Osteoblast (primary cell): ENCODE measurements around the gene STX1A. TPM values are rescaled to one million over a fixed set of nuclear protein-coding genes. Genes with fewer than 3 reads are reported as not detected.

Experiments used
- DNase-seq: peaks from one replicate; pipeline ENCODE4 v3.0.0; 2011; ENCODE audit warnings: low spot score, mixed read lengths; ENCODE audit not compliant: insufficient read length; ENCODE audit errors: missing footprints
- H2AFZ ChIP-seq: 2 replicates; pipeline ENCODE4 v1.6.0; 2011; ENCODE audit warnings: mild to moderate bottlenecking, low read length
- H3K27ac ChIP-seq: 2 replicates; pipeline ENCODE4 v1.5.1; 2011; ENCODE audit warnings: mild to moderate bottlenecking, low read depth, low read length, moderate library complexity
- H3K27me3 ChIP-seq: 2 replicates; pipeline ENCODE4 v1.6.0; 2012; ENCODE audit warnings: mild to moderate bottlenecking, control low read depth, inconsistent platforms, low read length, moderate library complexity; ENCODE audit not compliant: insufficient read depth
- H3K36me3 ChIP-seq: 2 replicates; pipeline ENCODE4 v1.5.1; 2011; ENCODE audit warnings: mild to moderate bottlenecking, low read length, control low read depth, moderate library complexity; ENCODE audit not compliant: insufficient read depth
- H3K4me1 ChIP-seq: 2 replicates; pipeline ENCODE4 v1.5.1; 2011; ENCODE audit warnings: mild to moderate bottlenecking, low read length, control low read depth, moderate library complexity; ENCODE audit not compliant: insufficient read depth
- H3K4me2 ChIP-seq: 2 replicates; pipeline ENCODE4 v1.6.0; 2011; ENCODE audit warnings: mild to moderate bottlenecking, low read length; ENCODE audit not compliant: insufficient read depth
- H3K4me3 ChIP-seq: fragments of 200-600 bp; sonication (generic); 3 replicates; pipeline ENCODE4 v1.5.1; 2012; ENCODE audit warnings: mild to moderate bottlenecking, low read length, inconsistent platforms; ENCODE audit not compliant: insufficient read depth
- H3K79me2 ChIP-seq: 2 replicates; pipeline ENCODE4 v1.6.0; 2012; ENCODE audit warnings: mild to moderate bottlenecking, low read length, control low read depth, inconsistent platforms; ENCODE audit not compliant: insufficient read depth
- H3K9me3 ChIP-seq: 2 replicates; pipeline ENCODE4 v1.5.1; 2011; ENCODE audit warnings: low read depth, low read length, control low read depth
- H4K20me1 ChIP-seq: 2 replicates; pipeline ENCODE4 v1.6.0; 2012; ENCODE audit warnings: mild to moderate bottlenecking, low read length, control low read depth; ENCODE audit not compliant: insufficient read depth
- total RNA-seq: library from RNA; depleted of rRNA; stranded (reverse); fragments of >200 nt; gene quantifications from 2 replicates; pipeline ENCODE4 v1.2.3, GENCODE V29; 2012
- TF ChIP-seq, protein P1 (sequence below): IDR thresholded peaks from 2 replicates; pipeline ENCODE4 v1.5.1; 2011; ENCODE audit warnings: mild to moderate bottlenecking, low read depth, low read length, moderate library complexity; ENCODE audit errors: extremely low read depth

STX1A gene
- total RNA-seq, 1 donor: 17.4 TPM

DNA sequence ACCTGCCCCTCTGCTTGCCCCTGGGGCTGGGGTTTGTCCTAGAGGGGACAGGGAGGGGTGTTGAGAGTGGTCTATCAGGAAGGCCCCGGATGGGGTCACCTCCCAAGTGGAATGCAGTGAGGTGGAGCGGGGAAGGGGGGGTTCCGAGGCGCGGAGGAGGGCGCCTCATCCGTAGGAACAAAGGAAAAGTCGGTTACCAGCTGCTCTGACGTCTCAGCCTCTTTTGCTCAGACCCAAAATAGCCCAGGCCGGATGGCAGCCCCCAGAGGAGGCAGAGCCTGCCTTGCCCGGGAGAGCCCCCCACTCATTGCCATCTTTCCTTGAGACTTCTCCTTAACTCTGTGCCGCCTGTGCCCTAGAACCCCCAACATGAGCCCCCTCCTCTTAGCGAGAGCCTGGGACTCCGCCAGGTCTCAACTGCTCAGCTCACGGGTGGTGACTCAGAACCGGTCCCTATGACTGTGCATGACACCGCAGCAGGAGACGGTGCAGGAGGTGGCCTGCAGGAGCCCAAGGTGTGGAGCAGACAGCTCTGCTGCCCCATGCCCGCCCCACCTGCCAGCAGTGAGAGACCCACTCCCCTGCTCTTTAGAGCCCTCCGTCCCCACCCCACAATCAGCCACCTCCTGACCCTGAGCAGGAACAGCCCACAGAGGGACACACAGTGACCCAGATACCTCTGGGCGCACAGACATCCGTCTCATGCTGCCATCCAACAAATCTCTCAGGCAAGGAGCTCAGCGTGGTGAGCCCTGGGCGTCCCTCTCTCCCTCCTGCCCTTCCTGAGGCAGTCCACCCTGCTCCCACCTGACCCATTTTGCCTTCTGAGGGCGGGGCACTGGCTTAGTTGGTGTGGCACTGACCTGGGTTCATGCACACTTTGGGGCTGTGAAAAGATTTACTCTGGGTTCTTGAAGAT is 13.1 kb downstream of the STX1A start:
- peaks cover 31% of the 10 kb centered on the region for H3K4me1 ChIP-seq
- no peak overlapping the region for H2AFZ ChIP-seq
- no peaks in the 10 kb centered on the region for H3K27me3 ChIP-seq
- TF ChIP-seq, protein P1, sequence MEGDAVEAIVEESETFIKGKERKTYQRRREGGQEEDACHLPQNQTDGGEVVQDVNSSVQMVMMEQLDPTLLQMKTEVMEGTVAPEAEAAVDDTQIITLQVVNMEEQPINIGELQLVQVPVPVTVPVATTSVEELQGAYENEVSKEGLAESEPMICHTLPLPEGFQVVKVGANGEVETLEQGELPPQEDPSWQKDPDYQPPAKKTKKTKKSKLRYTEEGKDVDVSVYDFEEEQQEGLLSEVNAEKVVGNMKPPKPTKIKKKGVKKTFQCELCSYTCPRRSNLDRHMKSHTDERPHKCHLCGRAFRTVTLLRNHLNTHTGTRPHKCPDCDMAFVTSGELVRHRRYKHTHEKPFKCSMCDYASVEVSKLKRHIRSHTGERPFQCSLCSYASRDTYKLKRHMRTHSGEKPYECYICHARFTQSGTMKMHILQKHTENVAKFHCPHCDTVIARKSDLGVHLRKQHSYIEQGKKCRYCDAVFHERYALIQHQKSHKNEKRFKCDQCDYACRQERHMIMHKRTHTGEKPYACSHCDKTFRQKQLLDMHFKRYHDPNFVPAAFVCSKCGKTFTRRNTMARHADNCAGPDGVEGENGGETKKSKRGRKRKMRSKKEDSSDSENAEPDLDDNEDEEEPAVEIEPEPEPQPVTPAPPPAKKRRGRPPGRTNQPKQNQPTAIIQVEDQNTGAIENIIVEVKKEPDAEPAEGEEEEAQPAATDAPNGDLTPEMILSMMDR: no peak
- no peaks in the 10 kb centered on the region for H3K9me3 ChIP-seq
- H3K36me3 ChIP-seq: peaks cover 48% of the 10 kb centered on the region
- no peak overlapping the region for H3K4me3 ChIP-seq
- peak overlapping the region; percentile 53 for H3K27ac ChIP-seq
- peak; percentile 95 for DNase-seq
- H3K4me2 ChIP-seq: no peak overlapping the region
- H3K79me2 ChIP-seq: peaks cover 64% of the 10 kb centered on the region
- peaks cover 62% of the 10 kb centered on the region for H4K20me1 ChIP-seq

DNA sequence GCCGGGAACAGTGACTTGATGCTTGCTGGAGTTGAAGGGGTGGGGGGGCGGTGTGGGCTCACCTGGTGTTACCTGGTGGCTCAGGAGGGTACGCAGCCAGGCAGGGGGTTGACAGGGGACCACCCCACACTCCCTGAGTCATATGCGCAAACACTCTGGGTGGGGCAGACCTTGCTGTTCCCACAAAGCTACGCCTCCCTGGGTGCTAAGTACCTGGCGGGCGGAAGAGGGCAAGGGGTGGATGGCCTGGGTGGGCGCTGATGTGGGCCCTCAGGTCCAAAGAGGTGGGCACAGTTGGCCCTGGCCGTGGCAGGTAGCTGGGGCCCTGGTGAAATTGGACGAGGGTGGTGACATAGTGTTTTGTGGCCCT is 13.9 kb downstream of the STX1A start:
- peaks cover 55% of the 10 kb centered on the region for H3K36me3 ChIP-seq
- TF ChIP-seq, protein P1: no peak
- H3K27me3 ChIP-seq: no peaks in the 10 kb centered on the region
- H3K79me2 ChIP-seq: peaks cover 55% of the 10 kb centered on the region
- DNase-seq: no peak
- peaks cover 31% of the 10 kb centered on the region for H3K4me1 ChIP-seq
- no peaks in the 10 kb centered on the region for H3K9me3 ChIP-seq
- H3K27ac ChIP-seq: peak overlapping the region; percentile 53
- peaks cover 62% of the 10 kb centered on the region for H4K20me1 ChIP-seq
- peak overlapping the region; percentile 41 for H3K4me2 ChIP-seq
- H2AFZ ChIP-seq: no peak overlapping the region
- no peak overlapping the region for H3K4me3 ChIP-seq

DNA sequence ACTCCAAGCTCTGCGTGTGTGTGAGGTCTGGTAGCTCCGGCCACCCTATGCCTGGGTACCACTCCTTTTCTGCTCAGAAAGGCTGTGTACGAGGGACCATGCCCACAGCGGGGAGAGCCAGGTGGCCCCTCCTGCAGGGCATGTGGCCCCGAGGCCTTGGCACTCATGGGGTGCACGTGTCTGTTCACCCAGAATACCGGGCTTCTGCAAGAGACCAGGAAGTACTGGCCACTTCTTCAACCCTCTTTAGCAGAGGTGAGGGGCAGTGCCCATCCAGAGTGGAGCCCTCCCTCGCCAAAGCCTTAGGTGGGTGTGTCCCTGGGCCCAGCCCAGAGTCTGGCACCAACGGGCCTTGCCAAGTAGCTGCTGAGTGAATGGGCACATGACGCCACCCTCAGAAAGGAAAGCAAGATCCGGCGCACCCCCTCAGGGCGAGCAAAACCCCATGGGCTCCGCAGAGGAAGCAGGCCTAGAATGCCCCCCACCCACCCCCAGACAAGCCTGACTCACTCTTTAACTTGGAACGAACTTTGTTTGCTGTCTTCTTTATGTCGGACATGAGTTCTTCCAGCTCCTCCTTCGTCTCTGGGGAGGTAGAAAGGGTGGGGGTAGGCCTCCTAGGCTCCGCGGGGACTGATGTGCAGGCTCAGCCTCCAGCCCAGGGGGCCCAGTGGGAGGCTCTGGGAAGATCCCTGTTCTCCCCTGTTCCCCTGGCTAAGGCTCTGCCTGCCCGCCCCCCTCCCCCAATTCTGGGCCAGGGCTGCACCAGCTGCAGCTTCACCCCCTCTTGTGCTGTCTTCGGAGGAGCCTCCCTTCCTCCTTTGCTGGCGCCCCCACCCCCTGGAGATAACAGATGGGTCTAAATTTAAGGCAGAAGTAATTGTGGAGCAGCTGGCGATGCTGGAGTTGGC is 14.6 kb downstream of the STX1A start:
- Histone ChIP-seq H3K27me3 (no peaks in the 10 kb centered on the region), H3K36me3 (peaks cover 61% of the 10 kb centered on the region), H3K4me1 (peaks cover 31% of the 10 kb centered on the region), H2AFZ (no peak overlapping the region), H4K20me1 (peaks cover 64% of the 10 kb centered on the region), H3K79me2 (peaks cover 50% of the 10 kb centered on the region), H3K4me2 (peak overlapping the region; percentile 41), H3K4me3 (no peak overlapping the region), H3K9me3 (no peaks in the 10 kb centered on the region), H3K27ac (peak overlapping the region; percentile 53)
- peak; percentile 99 for DNase-seq
- TF ChIP-seq, protein P1: no peak
